Endothelial cell (in vitro differentiated cells): ENCODE measurements around the gene NES. TPM values are rescaled to one million over a fixed set of nuclear protein-coding genes. Genes with fewer than 3 reads are reported as not detected.
A peak's percentile ranks its signal among the peaks of the same experiment; 100 is the strongest.

ENCODE experiments used
- DNase-seq: peaks from one replicate; pipeline ENCODE4 v3.0.0; 2021; ENCODE audit warnings: low spot score
- H3K27ac Mint-ChIP-seq: one replicate; pipeline ENCODE4 v1.8.0; 2021; ENCODE audit warnings: mixed read lengths, inconsistent platforms; ENCODE audit not compliant: unreplicated experiment
- H3K27me3 Mint-ChIP-seq: one replicate; pipeline ENCODE4 v1.8.0; 2021; ENCODE audit warnings: mild to moderate bottlenecking, moderate library complexity, mixed read lengths, inconsistent platforms; ENCODE audit not compliant: unreplicated experiment
- H3K36me3 Mint-ChIP-seq: one replicate; pipeline ENCODE4 v1.8.0; 2021; ENCODE audit warnings: mild to moderate bottlenecking, low read depth, mixed read lengths, inconsistent platforms; ENCODE audit not compliant: unreplicated experiment
- H3K4me1 Mint-ChIP-seq: one replicate; pipeline ENCODE4 v1.8.0; 2021; ENCODE audit warnings: mild to moderate bottlenecking, mixed read lengths, inconsistent platforms; ENCODE audit not compliant: unreplicated experiment
- H3K4me3 Mint-ChIP-seq: one replicate; pipeline ENCODE4 v1.8.0; 2021; ENCODE audit warnings: mild to moderate bottlenecking, mixed read lengths, inconsistent platforms; ENCODE audit not compliant: unreplicated experiment
- H3K9me3 Mint-ChIP-seq: one replicate; pipeline ENCODE4 v1.8.0; 2021; ENCODE audit warnings: mixed read lengths, inconsistent platforms; ENCODE audit not compliant: unreplicated experiment
- long read RNA-seq: library from polyadenylated mRNA; unstranded; transcript quantifications from one replicate; pipeline ENCODE4 v2.0.0, GENCODE V29; 2020; ENCODE audit not compliant: unreplicated experiment
- total RNA-seq: library from RNA; stranded (reverse); fragmentation: NEBNext Ultra II Directional; extraction: Animal tissue kit (Norgen Biotek cat#: 25700); gene quantifications from one replicate; pipeline ENCODE4 v1.2.1, GENCODE V29; 2021; ENCODE audit not compliant: unreplicated experiment
- TF ChIP-seq, protein P1 (sequence below): fragments of 200-600 bp; sonication (generic); IDR thresholded peaks from one replicate; pipeline ENCODE4 v1.5.0; 2021; ENCODE audit warnings: antibody characterized with exemption; ENCODE audit not compliant: unreplicated experiment

Gene NES, protein sequence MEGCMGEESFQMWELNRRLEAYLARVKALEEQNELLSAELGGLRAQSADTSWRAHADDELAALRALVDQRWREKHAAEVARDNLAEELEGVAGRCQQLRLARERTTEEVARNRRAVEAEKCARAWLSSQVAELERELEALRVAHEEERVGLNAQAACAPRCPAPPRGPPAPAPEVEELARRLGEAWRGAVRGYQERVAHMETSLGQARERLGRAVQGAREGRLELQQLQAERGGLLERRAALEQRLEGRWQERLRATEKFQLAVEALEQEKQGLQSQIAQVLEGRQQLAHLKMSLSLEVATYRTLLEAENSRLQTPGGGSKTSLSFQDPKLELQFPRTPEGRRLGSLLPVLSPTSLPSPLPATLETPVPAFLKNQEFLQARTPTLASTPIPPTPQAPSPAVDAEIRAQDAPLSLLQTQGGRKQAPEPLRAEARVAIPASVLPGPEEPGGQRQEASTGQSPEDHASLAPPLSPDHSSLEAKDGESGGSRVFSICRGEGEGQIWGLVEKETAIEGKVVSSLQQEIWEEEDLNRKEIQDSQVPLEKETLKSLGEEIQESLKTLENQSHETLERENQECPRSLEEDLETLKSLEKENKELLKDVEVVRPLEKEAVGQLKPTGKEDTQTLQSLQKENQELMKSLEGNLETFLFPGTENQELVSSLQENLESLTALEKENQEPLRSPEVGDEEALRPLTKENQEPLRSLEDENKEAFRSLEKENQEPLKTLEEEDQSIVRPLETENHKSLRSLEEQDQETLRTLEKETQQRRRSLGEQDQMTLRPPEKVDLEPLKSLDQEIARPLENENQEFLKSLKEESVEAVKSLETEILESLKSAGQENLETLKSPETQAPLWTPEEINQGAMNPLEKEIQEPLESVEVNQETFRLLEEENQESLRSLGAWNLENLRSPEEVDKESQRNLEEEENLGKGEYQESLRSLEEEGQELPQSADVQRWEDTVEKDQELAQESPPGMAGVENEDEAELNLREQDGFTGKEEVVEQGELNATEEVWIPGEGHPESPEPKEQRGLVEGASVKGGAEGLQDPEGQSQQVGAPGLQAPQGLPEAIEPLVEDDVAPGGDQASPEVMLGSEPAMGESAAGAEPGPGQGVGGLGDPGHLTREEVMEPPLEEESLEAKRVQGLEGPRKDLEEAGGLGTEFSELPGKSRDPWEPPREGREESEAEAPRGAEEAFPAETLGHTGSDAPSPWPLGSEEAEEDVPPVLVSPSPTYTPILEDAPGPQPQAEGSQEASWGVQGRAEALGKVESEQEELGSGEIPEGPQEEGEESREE (N-terminal part only)
- 111 TPM for total RNA-seq
- long read RNA-seq, full-length matches to known transcripts: 45 of 48 reads
- long read RNA-seq, partial matches to known transcripts: 0 of 48 reads
- long read RNA-seq, other reads (novel, unspliced or antisense): 3 of 48 reads

DNA sequence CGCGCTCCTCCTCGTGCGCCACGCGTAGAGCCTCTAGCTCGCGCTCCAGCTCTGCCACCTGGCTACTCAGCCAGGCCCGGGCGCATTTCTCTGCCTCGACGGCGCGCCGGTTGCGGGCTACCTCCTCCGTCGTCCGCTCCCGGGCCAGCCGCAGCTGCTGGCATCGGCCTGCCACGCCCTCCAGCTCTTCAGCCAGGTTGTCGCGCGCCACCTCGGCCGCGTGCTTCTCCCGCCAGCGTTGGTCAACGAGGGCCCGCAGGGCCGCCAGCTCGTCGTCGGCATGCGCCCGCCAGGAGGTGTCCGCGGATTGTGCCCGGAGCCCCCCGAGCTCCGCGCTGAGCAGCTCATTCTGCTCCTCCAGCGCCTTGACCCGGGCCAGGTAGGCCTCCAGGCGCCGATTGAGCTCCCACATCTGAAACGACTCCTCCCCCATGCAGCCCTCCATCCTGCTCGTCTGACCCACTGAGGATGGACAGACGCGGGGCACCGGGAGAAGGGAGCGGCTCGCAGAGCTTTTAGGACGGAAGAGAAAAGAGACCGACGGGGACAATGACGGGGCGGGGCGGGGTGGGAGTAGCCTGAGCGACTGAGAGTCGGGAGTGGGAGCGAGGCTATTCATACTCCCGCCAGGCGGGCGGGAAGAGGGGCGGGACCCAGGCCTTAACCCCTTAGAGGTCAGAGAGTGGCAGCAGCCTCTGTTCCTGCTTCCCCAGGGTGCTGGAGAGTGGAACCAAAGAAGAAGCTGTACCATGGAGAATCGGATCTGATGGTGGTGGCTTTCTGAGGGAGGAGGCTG is at the start of gene NES:
Gene NES (minus strand): TSS at position 588 of the 796 bp plus-strand sequence. CDS start 143 bp downstream, at position 445.
- Mint-ChIP-seq H3K9me3 (no peaks in the 10 kb centered on the region), H3K27ac (peak within 1 kb of the TSS; percentile 67), H3K36me3 (peaks cover 18% of the 10 kb centered on the region), H3K4me1 (peaks cover 46% of the 10 kb centered on the region), H3K27me3 (peaks cover 12% of the 10 kb centered on the region), H3K4me3 (peak within 1 kb of the TSS; percentile 88)
- TF ChIP-seq, protein P1, sequence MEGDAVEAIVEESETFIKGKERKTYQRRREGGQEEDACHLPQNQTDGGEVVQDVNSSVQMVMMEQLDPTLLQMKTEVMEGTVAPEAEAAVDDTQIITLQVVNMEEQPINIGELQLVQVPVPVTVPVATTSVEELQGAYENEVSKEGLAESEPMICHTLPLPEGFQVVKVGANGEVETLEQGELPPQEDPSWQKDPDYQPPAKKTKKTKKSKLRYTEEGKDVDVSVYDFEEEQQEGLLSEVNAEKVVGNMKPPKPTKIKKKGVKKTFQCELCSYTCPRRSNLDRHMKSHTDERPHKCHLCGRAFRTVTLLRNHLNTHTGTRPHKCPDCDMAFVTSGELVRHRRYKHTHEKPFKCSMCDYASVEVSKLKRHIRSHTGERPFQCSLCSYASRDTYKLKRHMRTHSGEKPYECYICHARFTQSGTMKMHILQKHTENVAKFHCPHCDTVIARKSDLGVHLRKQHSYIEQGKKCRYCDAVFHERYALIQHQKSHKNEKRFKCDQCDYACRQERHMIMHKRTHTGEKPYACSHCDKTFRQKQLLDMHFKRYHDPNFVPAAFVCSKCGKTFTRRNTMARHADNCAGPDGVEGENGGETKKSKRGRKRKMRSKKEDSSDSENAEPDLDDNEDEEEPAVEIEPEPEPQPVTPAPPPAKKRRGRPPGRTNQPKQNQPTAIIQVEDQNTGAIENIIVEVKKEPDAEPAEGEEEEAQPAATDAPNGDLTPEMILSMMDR: no peak
- DNase-seq: peak; percentile 74

DNA sequence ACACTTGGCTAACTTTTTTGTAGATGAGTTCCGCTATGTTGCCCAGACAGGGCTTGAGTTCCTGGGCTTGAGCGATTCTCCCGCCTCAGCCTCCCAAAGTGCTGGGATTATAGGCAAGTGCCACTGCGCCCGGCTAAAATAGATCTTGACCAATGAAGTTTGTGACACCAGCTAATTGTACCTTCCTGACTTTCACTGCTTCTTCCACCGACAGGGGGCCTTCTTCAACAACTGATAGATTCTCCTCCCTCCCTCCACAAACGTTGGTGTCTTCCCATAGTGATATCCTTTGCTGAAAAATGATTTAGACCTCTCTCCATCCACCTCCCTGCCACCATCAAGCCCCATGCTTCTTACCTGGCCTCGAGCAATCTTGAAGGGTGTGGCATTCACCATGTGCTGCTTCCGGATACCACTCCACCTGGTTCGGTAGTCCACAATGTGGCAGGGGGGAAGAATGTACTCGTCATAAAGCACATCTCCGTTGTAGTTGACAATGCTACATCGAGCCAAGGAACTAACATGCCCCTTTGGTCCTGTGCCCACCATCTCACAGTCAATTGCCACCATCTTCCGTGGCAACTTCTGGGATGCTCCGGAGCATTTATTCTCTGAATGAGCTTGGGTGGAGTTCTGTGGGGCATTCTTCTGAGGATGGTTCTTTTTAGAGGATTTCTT is 49.5 kb upstream of the NES start:
- H3K4me3 Mint-ChIP-seq: no peak overlapping the region
- no peak overlapping the region for H3K27ac Mint-ChIP-seq
- TF ChIP-seq, protein P1: no peak

DNA sequence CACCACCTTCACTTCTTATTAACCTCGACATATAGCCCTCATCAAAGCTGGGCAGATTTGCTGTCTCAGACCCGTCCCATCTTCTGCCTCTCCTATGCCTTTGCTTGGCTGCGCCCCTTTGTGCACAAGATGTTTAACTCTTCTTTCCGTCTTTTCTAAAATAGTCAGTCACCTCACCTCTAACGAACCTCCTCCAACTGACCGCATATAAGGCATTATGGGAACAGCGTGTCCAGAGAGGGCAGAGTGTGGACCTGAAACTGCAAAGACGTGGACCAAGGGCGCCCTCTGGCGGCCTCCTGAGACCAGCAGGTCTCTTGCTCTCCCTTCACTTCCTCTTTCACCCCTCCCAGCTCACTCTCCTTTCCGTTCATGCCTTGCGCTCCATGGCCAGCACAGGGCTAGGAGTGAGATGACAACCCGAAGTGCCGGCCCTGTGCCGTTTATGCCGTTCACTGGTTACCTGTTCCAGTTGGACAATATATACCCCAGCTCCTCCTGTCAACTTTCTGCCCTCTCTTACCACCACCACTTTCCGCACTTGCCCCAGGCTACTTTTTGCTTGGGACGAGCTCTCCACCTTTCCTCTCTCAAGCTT is 48.6 kb upstream of the NES start:
- Mint-ChIP-seq H3K4me1 (peaks cover 22% of the 10 kb centered on the region), H3K9me3 (no peaks in the 10 kb centered on the region)
- TF ChIP-seq, protein P1: peak; percentile 87

More for the DNA sequence above, 49.5 kb upstream of the NES start:
- H3K36me3 Mint-ChIP-seq: peaks cover 22% of the 10 kb centered on the region
- H3K9me3 Mint-ChIP-seq: no peaks in the 10 kb centered on the region
- peaks cover 6% of the 10 kb centered on the region for H3K27me3 Mint-ChIP-seq
- DNase-seq: peak; percentile 68
- peaks cover 22% of the 10 kb centered on the region for H3K4me1 Mint-ChIP-seq

DNA sequence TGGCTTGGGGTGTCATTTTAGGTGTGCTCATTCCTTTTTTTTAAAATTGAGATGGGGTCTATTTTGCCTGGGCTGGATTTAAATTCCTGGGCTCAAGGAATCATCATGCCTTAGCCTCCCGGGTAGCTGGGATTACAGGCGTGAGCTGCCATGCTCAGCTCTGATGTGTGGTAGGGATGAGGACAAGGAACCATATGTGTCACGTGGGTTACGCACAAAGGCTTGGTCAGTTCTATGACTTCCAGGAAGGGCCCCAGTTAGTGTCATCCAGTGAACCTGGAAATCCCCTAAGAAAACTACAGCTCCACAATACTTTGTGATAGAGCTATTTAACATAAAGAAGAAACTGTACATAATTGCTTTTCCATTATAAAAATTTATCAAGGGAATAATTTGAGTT is 44.3 kb upstream of the NES start:
- H3K27ac Mint-ChIP-seq: no peak overlapping the region
- H3K4me1 Mint-ChIP-seq: peaks cover 4% of the 10 kb centered on the region
- DNase-seq: no peak
- H3K27me3 Mint-ChIP-seq: peaks cover 6% of the 10 kb centered on the region
- no peak overlapping the region for H3K4me3 Mint-ChIP-seq
- peaks cover 20% of the 10 kb centered on the region for H3K36me3 Mint-ChIP-seq
- H3K9me3 Mint-ChIP-seq: no peaks in the 10 kb centered on the region
- TF ChIP-seq, protein P1: no peak

More for the DNA sequence above, 48.6 kb upstream of the NES start:
- H3K4me3 Mint-ChIP-seq: no peak overlapping the region
- peaks cover 7% of the 10 kb centered on the region for H3K27me3 Mint-ChIP-seq
- H3K36me3 Mint-ChIP-seq: peaks cover 22% of the 10 kb centered on the region
- no peak overlapping the region for H3K27ac Mint-ChIP-seq
- peak; percentile 84 for DNase-seq
